GM11168 (cell line): ENCODE data around the gene CDH11.

ENCODE experiments used
- in situ Hi-C: fragments of 300-500 bp; cut with MboI; formaldehyde crosslinking; loops from one replicate; pipeline ENCODE4 v1.12.0; 2022; ENCODE audit warnings: low sequenced_read_pairs; ENCODE audit not compliant: unreplicated experiment

CDH11 gene

GRCh38 chr16:65117811-65118448 lies 3.9 kb downstream of the CDH11 start:
- in situ Hi-C loops, result no loop called here

GRCh38 chr16:65116818-65117430 lies 4.9 kb downstream of the CDH11 start:
- in situ Hi-C loops, result no loop called here

- in situ Hi-C loops, result no loop called here
These were observed 5.6 kb downstream of the CDH11 start for GRCh38 chr16:65116216-65116615.

- in situ Hi-C loops, result no loop called here
These were observed 7.3 kb downstream of the CDH11 start for GRCh38 chr16:65114527-65114926.

- in situ Hi-C loops, result no loop called here
These were observed 8.4 kb downstream of the CDH11 start for GRCh38 chr16:65113441-65113840.

GRCh38 chr16:65111306-65111705 lies 10.6 kb downstream of the CDH11 start:
- in situ Hi-C loops, result no loop called here

- in situ Hi-C loops, result no loop called here
These were observed 15.1 kb downstream of the CDH11 start for GRCh38 chr16:65106757-65107156.

- in situ Hi-C loops, result no loop called here
These were observed 16.7 kb downstream of the CDH11 start for GRCh38 chr16:65105171-65105570.

GRCh38 chr16:65104471-65104870 lies 17.4 kb downstream of the CDH11 start:
- in situ Hi-C loops, result no loop called here

GRCh38 chr16:65102326-65102725 lies 19.5 kb downstream of the CDH11 start:
- in situ Hi-C loops, result no loop called here

GRCh38 chr16:65101009-65101408 lies 20.9 kb downstream of the CDH11 start:
- in situ Hi-C loops, result no loop called here

GRCh38 chr16:65099607-65100006 lies 22.3 kb downstream of the CDH11 start:
- in situ Hi-C loops, result no loop called here

- in situ Hi-C loops, result no loop called here
These were observed 22.9 kb downstream of the CDH11 start for GRCh38 chr16:65098916-65099315.

- in situ Hi-C loops, result no loop called here
These were observed 24.6 kb downstream of the CDH11 start for GRCh38 chr16:65097296-65097695.

GRCh38 chr16:65095906-65096305 lies 26.0 kb downstream of the CDH11 start:
- in situ Hi-C loops, result no loop called here

GRCh38 chr16:65095090-65095728 lies 26.7 kb downstream of the CDH11 start:
- in situ Hi-C loops, result no loop called here

GRCh38 chr16:65094009-65094408 lies 27.9 kb downstream of the CDH11 start:
- in situ Hi-C loops, result no loop called here

GRCh38 chr16:65083164-65083857 lies 38.6 kb downstream of the CDH11 start:
- in situ Hi-C loops, result no loop called here

GRCh38 chr16:65079549-65079948 lies 42.3 kb downstream of the CDH11 start:
- in situ Hi-C loops, result no loop called here

- in situ Hi-C loops, result no loop called here
These were observed 44.7 kb downstream of the CDH11 start for GRCh38 chr16:65077181-65077580.

- in situ Hi-C loops, result no loop called here
These were observed 46.0 kb downstream of the CDH11 start for GRCh38 chr16:65075877-65076276.
